GM12878 (cell line): ENCODE data around the gene TRMT1. TPM values are rescaled to one million over a fixed set of nuclear protein-coding genes. Genes with fewer than 3 reads are reported as not detected.
A peak's percentile ranks its signal among the peaks of the same experiment; 100 is the strongest.

Experiments
- BACH1 ChIP-seq: fragments of 450-650 bp; IDR thresholded peaks from 2 replicates; pipeline ENCODE4 v1.6.1; 2017; ENCODE audit warnings: mild to moderate bottlenecking, borderline replicate concordance
- BCL11A ChIP-seq: IDR thresholded peaks from 2 replicates; pipeline ENCODE4 v1.6.1; 2011; ENCODE audit warnings: low read depth, low read length
- CEBPB ChIP-seq, 2 experiments: fragments of 150-350 bp in 1 of 2; IDR thresholded peaks; 2 replicates each; pipeline ENCODE4 v1.6.1; 2012 to 2014; ENCODE audit warnings: low read depth in 2 of 2, low read length in 2 of 2, borderline replicate concordance in 1 of 2, inconsistent platforms in 1 of 2
- CHD1 ChIP-seq: IDR thresholded peaks from 2 replicates; pipeline ENCODE4 v1.6.1; 2012; ENCODE audit warnings: low read depth, low read length, improper control_type of control experiment
- EP300 ChIP-seq, 2 experiments: fragments of 150-350 bp in 1 of 2; IDR thresholded peaks; 2 replicates each; pipeline ENCODE4 v1.6.1; 2011 to 2012; ENCODE audit warnings: low read depth in 2 of 2, low read length in 2 of 2, borderline replicate concordance in 1 of 2, improper control_type of control experiment in 1 of 2, inconsistent platforms in 1 of 2; ENCODE audit not compliant: control insufficient read depth in 1 of 2
- ETV6 ChIP-seq, 2 experiments: fragments of 450-650 bp in 1 of 2; IDR thresholded peaks in 1 of 2; conservative IDR thresholded peaks in 1 of 2; 2 replicates each; pipeline ENCODE4 v1.6.1; 2014; ENCODE audit warnings: antibody characterized with exemption in 1 of 2, borderline replicate concordance in 1 of 2, low read depth in 1 of 2, mild to moderate bottlenecking in 1 of 2, moderate library complexity in 1 of 2
- KDM1A ChIP-seq: fragments of 200-600 bp; sonication (generic); IDR thresholded peaks from 2 replicates; pipeline ENCODE4 v1.6.1; 2016; ENCODE audit warnings: borderline replicate concordance
- MYC ChIP-seq: IDR thresholded peaks from 2 replicates; pipeline ENCODE4 v1.6.1; 2011; ENCODE audit warnings: mild to moderate bottlenecking, low read length, moderate library complexity, inconsistent platforms; ENCODE audit not compliant: insufficient read depth, insufficient replicate concordance, insufficient read length, severe bottlenecking
- POU2F2 ChIP-seq: IDR thresholded peaks from 3 replicates; pipeline ENCODE4 v1.6.1; 2011; ENCODE audit warnings: low read depth, mild to moderate bottlenecking, low read length, borderline replicate concordance
- SIN3A ChIP-seq: IDR thresholded peaks from 2 replicates; pipeline ENCODE4 v1.6.1; 2012; ENCODE audit warnings: low read depth, low read length, improper control_type of control experiment
- STAT1 ChIP-seq: fragments of 450-650 bp; conservative IDR thresholded peaks from 2 replicates; pipeline ENCODE4 v1.6.1; 2014; ENCODE audit warnings: antibody characterized with exemption, mild to moderate bottlenecking
- STAT3 ChIP-seq: IDR thresholded peaks from 2 replicates; pipeline ENCODE4 v1.6.1; 2011; ENCODE audit warnings: low read depth, low read length, improper control_type of control experiment
- WRNIP1 ChIP-seq: IDR thresholded peaks from 2 replicates; pipeline ENCODE4 v1.6.1; 2011; ENCODE audit warnings: low read depth, low read length, improper control_type of control experiment, borderline replicate concordance
- ZNF207 ChIP-seq: fragments of 450-650 bp; IDR thresholded peaks from 2 replicates; pipeline ENCODE4 v1.6.1; 2014; ENCODE audit warnings: antibody characterized with exemption, mild to moderate bottlenecking, borderline replicate concordance
- ZNF24 ChIP-seq: fragments of 450-650 bp; IDR thresholded peaks from 2 replicates; pipeline ENCODE4 v1.6.1; 2017; ENCODE audit warnings: antibody characterized with exemption, mild to moderate bottlenecking
- ZNF274 ChIP-seq: IDR thresholded peaks from one replicate; pipeline ENCODE4 v1.8.0; 2011; ENCODE audit not compliant: insufficient read length, insufficient read depth
- ZNF384 ChIP-seq: IDR thresholded peaks from 2 replicates; pipeline ENCODE4 v1.6.1; 2012; ENCODE audit warnings: low read depth, mild to moderate bottlenecking, low read length, improper control_type of control experiment, borderline replicate concordance
- polyA plus RNA-seq, 11 experiments: library from polyadenylated mRNA; depleted of rRNA in 4 of 11; unstranded in 6 of 11; stranded (reverse) in 5 of 11; fragments of >200 nt; fragmentation: Nextera tagmentation in 4 of 11; fragmentation: Illumina TruSeq in 1 of 11; extraction: Ambion mirVana in 4 of 11; extraction: Trizol in 1 of 11; gene quantifications; 1 replicate in 1 of 11; 2 replicates in 10 of 11; pipeline versions ENCODE4 v1.2.1 to v1.2.3, GENCODE V29; 2011 to 2016; ENCODE audit warnings: inconsistent platforms in 2 of 11, missing spikeins in 2 of 11, low read depth in 1 of 11
- total RNA-seq, 4 experiments: library from RNA; depleted of rRNA in 3 of 4; stranded (reverse); fragments of >200 nt in 3 of 4; fragmentation: Illumina TruSeq in 1 of 4; extraction: Trizol in 1 of 4; gene quantifications; 2 replicates each; pipeline versions ENCODE4 v1.2.1 to v1.2.3, GENCODE V29; 2013 to 2021
- TF ChIP-seq, protein P1 (sequence below): IDR thresholded peaks from 2 replicates; pipeline ENCODE4 v1.6.1; 2012; ENCODE audit warnings: improper control_type of control experiment, low read depth, low read length; ENCODE audit not compliant: insufficient replicate concordance
- TF ChIP-seq, protein P2 (sequence below): IDR thresholded peaks from 2 replicates; pipeline ENCODE4 v1.6.1; 2011; ENCODE audit warnings: mild to moderate bottlenecking, low read depth, low read length, moderate library complexity; ENCODE audit not compliant: insufficient replicate concordance
- TF ChIP-seq, protein P3 (sequence below): IDR thresholded peaks from 2 replicates; pipeline ENCODE4 v1.6.1; 2011; ENCODE audit warnings: low read depth, mild to moderate bottlenecking, low read length, moderate library complexity, borderline replicate concordance; ENCODE audit errors: extremely low read depth

TRMT1 gene
- total and polyA plus RNA-seq, 10 of the 15 experiments (the other 5 are each of a cell fraction or from before 2014, with no cell fraction given) = 3.4 to 68.8 (median 34.8) TPM

DNA sequence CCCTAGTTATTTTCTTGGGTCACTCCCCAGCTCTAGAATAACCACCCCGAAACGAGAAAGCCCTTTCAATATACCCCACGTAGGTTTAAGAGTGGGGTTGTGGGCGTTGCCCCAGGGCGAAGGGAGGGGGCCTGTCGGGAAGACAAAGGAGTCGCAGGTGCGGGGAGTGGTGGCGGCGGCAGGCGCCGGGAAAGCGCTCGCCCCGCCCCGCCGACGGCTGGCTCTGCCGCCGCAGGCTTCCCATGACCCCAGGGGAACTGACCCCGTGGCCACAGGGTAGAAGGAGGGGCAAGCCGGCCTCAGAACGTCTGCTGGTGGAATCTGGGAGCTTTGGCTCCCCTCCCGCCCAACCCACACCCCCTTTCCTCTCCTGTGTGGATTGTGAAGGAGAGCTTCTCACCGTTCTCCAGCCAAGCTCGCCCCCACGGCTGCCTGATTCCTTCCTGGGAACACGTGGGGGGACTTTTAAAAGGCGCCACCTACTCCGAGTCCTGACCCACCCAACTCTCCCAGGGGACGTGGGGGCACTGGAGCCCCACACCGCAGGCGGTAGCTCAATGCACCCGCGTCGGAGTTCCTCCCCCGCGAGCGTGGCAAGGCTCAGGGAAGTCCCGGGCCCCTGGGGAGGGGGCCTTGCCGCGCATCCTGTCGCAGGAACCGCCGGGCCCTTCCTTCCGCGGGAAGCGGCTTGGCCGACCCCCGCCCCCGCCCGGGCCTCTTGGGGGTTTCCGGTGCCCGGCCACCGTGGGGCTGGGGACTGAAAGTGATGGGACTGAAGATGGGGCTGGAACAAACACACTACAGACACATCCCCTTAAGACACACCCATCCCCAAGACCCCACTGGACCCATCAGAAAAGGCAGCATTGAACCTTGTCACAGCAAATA, 39.2 kb upstream of the TRMT1 start (continued):
- TF ChIP-seq, protein P1, sequence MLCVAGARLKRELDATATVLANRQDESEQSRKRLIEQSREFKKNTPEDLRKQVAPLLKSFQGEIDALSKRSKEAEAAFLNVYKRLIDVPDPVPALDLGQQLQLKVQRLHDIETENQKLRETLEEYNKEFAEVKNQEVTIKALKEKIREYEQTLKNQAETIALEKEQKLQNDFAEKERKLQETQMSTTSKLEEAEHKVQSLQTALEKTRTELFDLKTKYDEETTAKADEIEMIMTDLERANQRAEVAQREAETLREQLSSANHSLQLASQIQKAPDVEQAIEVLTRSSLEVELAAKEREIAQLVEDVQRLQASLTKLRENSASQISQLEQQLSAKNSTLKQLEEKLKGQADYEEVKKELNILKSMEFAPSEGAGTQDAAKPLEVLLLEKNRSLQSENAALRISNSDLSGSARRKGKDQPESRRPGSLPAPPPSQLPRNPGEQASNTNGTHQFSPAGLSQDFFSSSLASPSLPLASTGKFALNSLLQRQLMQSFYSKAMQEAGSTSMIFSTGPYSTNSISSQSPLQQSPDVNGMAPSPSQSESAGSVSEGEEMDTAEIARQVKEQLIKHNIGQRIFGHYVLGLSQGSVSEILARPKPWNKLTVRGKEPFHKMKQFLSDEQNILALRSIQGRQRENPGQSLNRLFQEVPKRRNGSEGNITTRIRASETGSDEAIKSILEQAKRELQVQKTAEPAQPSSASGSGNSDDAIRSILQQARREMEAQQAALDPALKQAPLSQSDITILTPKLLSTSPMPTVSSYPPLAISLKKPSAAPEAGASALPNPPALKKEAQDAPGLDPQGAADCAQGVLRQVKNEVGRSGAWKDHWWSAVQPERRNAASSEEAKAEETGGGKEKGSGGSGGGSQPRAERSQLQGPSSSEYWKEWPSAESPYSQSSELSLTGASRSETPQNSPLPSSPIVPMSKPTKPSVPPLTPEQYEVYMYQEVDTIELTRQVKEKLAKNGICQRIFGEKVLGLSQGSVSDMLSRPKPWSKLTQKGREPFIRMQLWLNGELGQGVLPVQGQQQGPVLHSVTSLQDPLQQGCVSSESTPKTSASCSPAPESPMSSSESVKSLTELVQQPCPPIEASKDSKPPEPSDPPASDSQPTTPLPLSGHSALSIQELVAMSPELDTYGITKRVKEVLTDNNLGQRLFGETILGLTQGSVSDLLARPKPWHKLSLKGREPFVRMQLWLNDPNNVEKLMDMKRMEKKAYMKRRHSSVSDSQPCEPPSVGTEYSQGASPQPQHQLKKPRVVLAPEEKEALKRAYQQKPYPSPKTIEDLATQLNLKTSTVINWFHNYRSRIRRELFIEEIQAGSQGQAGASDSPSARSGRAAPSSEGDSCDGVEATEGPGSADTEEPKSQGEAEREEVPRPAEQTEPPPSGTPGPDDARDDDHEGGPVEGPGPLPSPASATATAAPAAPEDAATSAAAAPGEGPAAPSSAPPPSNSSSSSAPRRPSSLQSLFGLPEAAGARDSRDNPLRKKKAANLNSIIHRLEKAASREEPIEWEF = no peak
- TF ChIP-seq KDM1A (no peak), BACH1 (peak; percentile 87), CEBPB (IDR thresholded peaks at IDR 0.05; ENCODE audit: borderline replicate concordance in 1 of 2, low read depth in 2 of 2, low read length in 2 of 2) (no peak), CHD1 (0 out of 2 replicates have a peak, but pooled peaks have one; percentile 55), BCL11A (peak; percentile 80), STAT3 (no peak), POU2F2 (peak; percentile 76; the same call in 1 of the 3 replicates), WRNIP1 (no peak), SIN3A (no peak), STAT1 (0 out of 2 replicates have a peak, but pooled peaks have one; percentile 31), MYC (no peak), ZNF24 (no peak), ZNF384 (peak; percentile 31; the same call in 1 of the 2 replicates), EP300 (IDR thresholded peaks at IDR 0.05; ENCODE audit: borderline replicate concordance in 1 of 2, control insufficient read depth in 1 of 2, low read depth in 2 of 2, low read length in 2 of 2) (peak; percentile 81 to 83), ZNF274 (no peak), ZNF207 (peak; percentile 74; the same call in 1 of the 2 replicates), ETV6 (conservative IDR thresholded peaks at IDR 0.05 in 1 of 2, IDR thresholded peaks at IDR 0.05 in 1 of 2; ENCODE audit: borderline replicate concordance in 1 of 2, low read depth in 1 of 2) (peak; percentile 38 to 99; a peak in 2 of 4 replicates)
- TF ChIP-seq, protein P2, sequence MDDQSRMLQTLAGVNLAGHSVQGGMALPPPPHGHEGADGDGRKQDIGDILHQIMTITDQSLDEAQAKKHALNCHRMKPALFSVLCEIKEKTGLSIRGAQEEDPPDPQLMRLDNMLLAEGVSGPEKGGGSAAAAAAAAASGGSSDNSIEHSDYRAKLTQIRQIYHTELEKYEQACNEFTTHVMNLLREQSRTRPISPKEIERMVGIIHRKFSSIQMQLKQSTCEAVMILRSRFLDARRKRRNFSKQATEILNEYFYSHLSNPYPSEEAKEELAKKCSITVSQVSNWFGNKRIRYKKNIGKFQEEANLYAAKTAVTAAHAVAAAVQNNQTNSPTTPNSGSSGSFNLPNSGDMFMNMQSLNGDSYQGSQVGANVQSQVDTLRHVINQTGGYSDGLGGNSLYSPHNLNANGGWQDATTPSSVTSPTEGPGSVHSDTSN = peak; percentile 12
- TF ChIP-seq, protein P3, sequence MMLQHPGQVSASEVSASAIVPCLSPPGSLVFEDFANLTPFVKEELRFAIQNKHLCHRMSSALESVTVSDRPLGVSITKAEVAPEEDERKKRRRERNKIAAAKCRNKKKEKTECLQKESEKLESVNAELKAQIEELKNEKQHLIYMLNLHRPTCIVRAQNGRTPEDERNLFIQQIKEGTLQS = no peak
